Measurements from ENCODE around the gene TAF10.

TAF10 gene

GRCh38 chr11:6629892-6630631 is 18.0 kb upstream of the TAF10 start:
- Histone ChIP-seq H2AFZ (ENCODE audit: low read length) (no peak overlapping the region), H3K4me1 (ENCODE audit: low read length) (peaks cover 6% of the 10 kb centered on the region), H3K9ac (ENCODE audit: low read length) (no peak overlapping the region), H3F3A (ENCODE audit: insufficient read depth, low read length) (no peaks in the 10 kb centered on the region), H4K20me1 (ENCODE audit: insufficient read depth, low read length) (no peaks in the 10 kb centered on the region), H3K4me2 (ENCODE audit: low read depth, low read length) (no peak overlapping the region), H3K9me3 (replicated peaks; ENCODE audit: insufficient read depth, low read length) (no peaks in the 10 kb centered on the region), H3K27me3 (replicated peaks; ENCODE audit: insufficient read depth, low read length) (no peaks in the 10 kb centered on the region), H3K9me2 (replicated peaks; ENCODE audit: insufficient read depth, low read length) (no peaks in the 10 kb centered on the region), H3K27ac (ENCODE audit: low read length) (no peak overlapping the region), H3K36me3 (replicated peaks; ENCODE audit: insufficient read depth, low read length) (no peaks in the 10 kb centered on the region), H3K4me3 (ENCODE audit: low read length) (no peak overlapping the region), H3K79me2 (ENCODE audit: low read length) (no peaks in the 10 kb centered on the region)
- TF ChIP-seq CTCF (IDR thresholded peaks at IDR 0.05; ENCODE audit: low read length) (no peak), EZH2 (optimal IDR thresholded peaks at IDR 0.05; ENCODE audit: low read depth, low read length) (no peak), EZH2phosphoT487 (IDR thresholded peaks at IDR 0.05; ENCODE audit: low read length) (no peak)
- DNase-seq: no peak

DNA sequence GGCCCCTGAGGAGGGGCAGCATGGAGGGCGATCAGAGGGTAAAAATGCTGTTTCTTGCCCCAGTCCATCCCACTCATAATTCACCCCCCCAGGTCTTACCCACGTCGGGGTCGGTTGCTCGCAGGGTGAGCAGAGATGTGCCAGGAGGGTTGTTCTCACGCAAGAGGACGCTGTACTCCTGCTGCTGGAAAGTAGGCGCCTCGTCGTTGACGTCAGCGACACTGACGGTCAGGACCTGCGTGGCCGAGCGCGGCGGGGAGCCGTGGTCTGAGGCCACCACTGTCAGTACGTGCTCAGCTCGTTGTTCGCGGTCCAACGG is 17.5 kb upstream of the TAF10 start:
- Histone ChIP-seq H3K79me2 (ENCODE audit: low read length) (no peaks in the 10 kb centered on the region), H4K20me1 (ENCODE audit: insufficient read depth, low read length) (no peaks in the 10 kb centered on the region), H3K4me1 (ENCODE audit: low read length) (peaks cover 6% of the 10 kb centered on the region), H2AFZ (ENCODE audit: low read length) (no peak overlapping the region), H3K27me3 (replicated peaks; ENCODE audit: insufficient read depth, low read length) (no peaks in the 10 kb centered on the region), H3K9me3 (replicated peaks; ENCODE audit: insufficient read depth, low read length) (no peaks in the 10 kb centered on the region), H3K4me3 (ENCODE audit: low read length) (no peak overlapping the region), H3K9me2 (replicated peaks; ENCODE audit: insufficient read depth, low read length) (no peaks in the 10 kb centered on the region), H3K27ac (ENCODE audit: low read length) (no peak overlapping the region), H3F3A (ENCODE audit: insufficient read depth, low read length) (no peaks in the 10 kb centered on the region), H3K4me2 (ENCODE audit: low read depth, low read length) (no peak overlapping the region), H3K36me3 (replicated peaks; ENCODE audit: insufficient read depth, low read length) (no peaks in the 10 kb centered on the region), H3K9ac (ENCODE audit: low read length) (no peak overlapping the region)
- no peak for TF ChIP-seq CTCF (IDR thresholded peaks at IDR 0.05; ENCODE audit: low read length)
- TF ChIP-seq EZH2 (optimal IDR thresholded peaks at IDR 0.05; ENCODE audit: low read depth, low read length): no peak
- TF ChIP-seq EZH2phosphoT487 (IDR thresholded peaks at IDR 0.05; ENCODE audit: low read length): no peak
- no peak for DNase-seq

- Histone ChIP-seq H3K9me3 (replicated peaks; ENCODE audit: insufficient read depth, low read length) (no peaks in the 10 kb centered on the region), H2AFZ (ENCODE audit: low read length) (no peak overlapping the region), H3K36me3 (replicated peaks; ENCODE audit: insufficient read depth, low read length) (no peaks in the 10 kb centered on the region), H4K20me1 (ENCODE audit: insufficient read depth, low read length) (no peaks in the 10 kb centered on the region), H3F3A (ENCODE audit: insufficient read depth, low read length) (no peaks in the 10 kb centered on the region), H3K79me2 (ENCODE audit: low read length) (no peaks in the 10 kb centered on the region), H3K9ac (ENCODE audit: low read length) (no peak overlapping the region), H3K4me3 (ENCODE audit: low read length) (no peak overlapping the region), H3K27me3 (replicated peaks; ENCODE audit: insufficient read depth, low read length) (no peaks in the 10 kb centered on the region), H3K4me1 (ENCODE audit: low read length) (peaks cover 6% of the 10 kb centered on the region), H3K9me2 (replicated peaks; ENCODE audit: insufficient read depth, low read length) (no peaks in the 10 kb centered on the region), H3K27ac (ENCODE audit: low read length) (no peak overlapping the region), H3K4me2 (ENCODE audit: low read depth, low read length) (no peak overlapping the region)
- no peak for DNase-seq
- TF ChIP-seq CTCF (IDR thresholded peaks at IDR 0.05; ENCODE audit: low read length) (no peak), EZH2phosphoT487 (IDR thresholded peaks at IDR 0.05; ENCODE audit: low read length) (no peak), EZH2 (optimal IDR thresholded peaks at IDR 0.05; ENCODE audit: low read depth, low read length) (no peak)
Observed at GRCh38 chr11:6628526-6628925, 16.5 kb upstream of the TAF10 start.
